NAMALWA (cell line): ENCODE measurements around the gene SLC51A.
A peak's percentile ranks its signal among the peaks of the same experiment; 100 is the strongest.
"Not testable (repeated sequence)": the region's sequence is repeated elsewhere in the genome, so short reads cannot be mapped to it uniquely, and the experiment has no call there.

Experiments
- DNase-seq: peaks from one replicate; pipeline ENCODE4 v3.0.0-alpha.2; 2015; ENCODE audit warnings: low spot score

The SLC51A gene

DNA sequence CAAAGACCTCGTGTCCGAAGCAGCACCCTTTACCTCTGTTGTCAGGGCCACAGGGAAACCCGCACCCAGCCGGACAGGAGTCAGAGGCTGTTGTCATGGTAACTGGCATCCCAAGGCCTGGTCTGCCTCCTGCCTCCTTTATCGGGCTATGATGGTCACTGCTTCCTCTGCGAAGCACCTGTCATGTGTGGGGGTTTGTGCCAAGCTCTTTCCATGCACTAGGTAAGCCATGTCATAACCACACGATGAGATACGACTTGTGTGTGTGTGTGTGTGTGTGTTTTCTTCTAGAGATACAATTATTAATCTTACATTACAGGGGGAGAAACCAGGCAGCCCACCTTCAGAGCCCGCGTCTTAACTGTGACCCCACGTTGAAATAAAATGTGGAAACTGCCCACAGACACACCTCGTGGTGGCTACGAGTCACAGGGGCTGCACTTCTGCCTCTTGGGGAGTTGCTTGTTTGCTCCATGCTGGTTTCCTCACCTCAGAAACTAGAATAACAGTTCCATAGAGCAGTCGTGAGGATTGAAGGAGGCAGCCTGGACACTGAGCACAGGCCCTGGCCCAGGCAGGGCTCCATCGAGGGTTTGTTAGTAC lies 23.1 kb upstream of the SLC51A start:
- no peak for DNase-seq

DNA sequence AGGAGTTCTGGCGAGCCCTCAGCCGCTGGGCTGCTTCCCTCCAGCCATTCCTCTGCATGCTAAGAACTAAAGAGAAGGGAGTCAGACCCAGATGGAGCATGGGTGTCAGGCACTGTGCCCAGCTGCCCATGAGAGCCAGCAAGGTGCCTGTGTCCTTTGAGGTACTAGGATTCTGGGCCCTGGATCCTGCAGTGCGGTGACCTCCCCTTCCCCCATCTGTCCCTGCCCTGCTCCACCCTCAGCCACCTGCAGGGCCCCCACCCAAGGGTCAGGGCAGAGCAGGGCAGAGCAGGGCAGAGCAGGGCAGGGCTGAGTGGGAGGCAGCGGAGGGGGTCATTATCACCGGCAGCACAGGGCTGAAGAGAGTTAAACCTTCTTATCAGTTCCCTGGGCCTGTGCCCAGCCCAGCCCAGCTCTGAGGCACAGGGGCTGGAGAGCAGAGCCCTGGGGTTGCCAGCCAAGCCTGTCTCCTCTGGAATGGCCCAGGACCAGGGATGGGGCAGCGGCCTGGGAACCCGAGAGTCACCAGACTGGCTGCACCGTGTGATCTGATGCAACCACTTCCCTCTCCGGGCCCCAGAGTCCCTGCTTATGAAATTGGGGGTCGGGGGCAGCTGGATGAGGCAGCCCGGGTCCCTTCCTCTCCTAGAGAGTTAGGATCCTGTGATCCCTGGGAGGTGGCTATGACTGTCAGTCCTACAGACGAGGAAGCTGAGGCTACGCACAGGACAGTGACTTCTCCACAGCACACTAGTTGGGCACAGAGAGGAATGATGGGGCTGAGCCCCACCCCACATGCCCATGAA lies 22.4 kb upstream of the SLC51A start:
- no peak for DNase-seq

DNA sequence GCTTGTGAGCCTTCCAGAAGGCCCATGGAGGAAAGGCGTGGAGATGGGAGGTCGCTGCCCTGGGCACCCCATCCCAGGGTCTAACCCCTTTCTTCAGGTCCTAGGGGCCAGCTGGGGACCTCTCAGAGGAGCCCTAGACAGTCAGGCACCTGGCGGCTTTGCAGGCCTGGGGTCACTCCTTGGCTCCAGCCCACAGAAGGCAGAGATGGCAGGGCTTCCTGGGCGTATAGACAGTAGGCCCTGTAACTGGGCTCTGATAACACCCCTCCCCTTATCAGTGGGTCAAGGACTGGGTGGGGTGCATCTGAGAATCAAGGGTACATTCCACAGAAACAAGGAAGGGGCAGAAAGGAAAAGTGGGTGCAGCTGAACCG lies 21.8 kb upstream of the SLC51A start:
- DNase-seq: no peak

GRCh38 chr3:196195664-196196265 lies 20.6 kb upstream of the SLC51A start:
- no peak for DNase-seq

GRCh38 chr3:196197524-196197923 lies 18.8 kb upstream of the SLC51A start:
- no peak for DNase-seq

DNA sequence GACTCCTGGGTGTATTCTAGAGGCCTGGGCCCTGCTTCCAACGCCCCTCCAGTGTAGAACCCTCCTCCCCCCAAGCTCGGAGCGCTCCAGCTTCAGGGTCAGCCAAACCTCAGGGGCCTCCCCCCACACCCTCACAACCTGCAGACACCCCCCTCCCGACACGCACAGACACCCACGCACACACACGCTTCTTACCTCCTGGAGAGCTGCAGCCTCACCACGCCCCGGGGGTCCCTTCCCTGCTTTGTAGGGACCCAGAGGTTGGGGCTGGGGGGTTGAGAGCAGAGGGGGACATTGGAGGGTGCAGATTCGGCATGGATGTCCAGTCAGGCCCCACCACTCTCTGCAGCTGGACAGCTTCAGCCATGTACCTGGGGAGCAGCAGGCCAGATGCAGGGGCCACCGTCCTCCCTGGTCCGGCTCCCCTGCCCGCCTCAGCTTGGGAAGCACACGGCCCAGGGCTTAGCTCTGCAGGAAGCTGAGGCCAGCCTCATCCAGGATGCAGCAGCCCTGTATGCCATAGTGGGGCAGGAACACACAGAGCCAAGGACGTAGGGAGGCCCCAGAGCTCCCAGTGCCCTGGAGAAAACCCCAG lies 18.2 kb upstream of the SLC51A start:
- DNase-seq: no peak

DNA sequence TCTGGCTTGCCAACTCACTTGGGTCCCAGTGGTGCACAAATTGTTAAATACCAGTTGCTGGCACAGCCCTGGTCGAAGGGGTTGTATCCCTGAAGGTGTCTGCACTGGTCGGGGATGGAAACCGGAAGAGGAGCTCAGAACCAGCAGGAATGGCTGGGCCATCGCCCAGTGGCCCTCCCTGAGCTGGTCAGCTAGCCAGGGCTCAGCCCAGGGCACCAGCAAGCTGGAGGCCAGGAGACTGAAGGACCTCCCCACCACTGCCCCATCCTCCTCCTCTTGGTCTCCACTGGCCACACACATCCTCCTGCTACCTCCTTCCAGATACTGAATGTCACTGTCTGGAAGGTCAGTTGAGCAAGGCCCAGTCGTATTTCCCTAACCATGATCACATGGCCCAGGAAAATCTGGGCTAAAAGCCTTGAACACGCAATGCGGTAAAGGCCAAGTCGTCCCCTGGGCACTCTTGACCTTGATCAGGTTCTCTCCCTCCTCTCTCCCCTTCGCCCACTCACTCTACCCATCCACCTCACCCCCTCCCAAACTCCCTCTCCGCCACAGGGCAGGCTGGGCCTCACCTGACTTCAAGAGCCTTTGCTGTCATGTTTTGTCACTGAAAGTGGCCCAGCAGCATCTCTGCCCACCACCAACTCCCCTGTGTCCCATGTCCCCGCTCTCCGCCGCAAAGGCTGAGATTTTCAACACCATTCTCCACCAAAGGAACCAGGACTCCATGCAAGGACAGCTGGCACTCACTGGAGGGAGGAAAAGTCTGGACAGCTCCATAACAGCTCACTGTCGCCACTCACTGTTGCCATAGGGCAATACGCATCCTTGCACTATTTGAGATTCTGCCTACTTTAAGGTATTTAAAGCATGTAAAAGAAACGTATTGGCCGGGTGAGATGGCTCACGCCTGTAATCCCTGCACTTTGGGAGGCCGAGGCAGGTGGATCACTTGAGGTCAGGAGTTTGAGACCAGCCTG lies 17.3 kb upstream of the SLC51A start:
- DNase-seq: no peak

DNA sequence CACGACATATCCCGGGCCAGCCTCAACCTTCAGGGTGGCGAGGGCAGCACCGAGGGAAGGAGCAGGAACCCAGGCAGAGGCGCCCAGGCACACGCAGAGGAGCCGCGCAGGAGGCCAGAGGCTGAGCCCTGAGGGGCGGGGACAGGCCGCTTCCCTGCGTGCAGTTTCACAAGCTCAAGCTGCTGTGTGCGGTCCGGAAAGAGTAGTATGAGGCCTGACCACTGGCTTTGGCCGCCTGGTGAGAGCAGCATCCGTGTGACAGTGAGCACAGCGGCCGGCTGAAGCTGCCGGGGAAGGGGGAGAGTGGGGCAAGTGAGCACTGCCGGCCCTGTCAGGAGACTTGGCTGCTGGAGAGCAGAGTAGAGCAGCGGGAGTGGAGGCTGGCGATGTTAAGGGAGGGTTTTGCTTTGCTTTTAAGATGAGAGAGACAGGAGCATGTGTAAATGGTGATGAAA lies 13.8 kb upstream of the SLC51A start:
- no peak for DNase-seq

GRCh38 chr3:196203846-196204245 lies 12.5 kb upstream of the SLC51A start:
- peak; percentile 50 for DNase-seq

GRCh38 chr3:196205442-196206205 lies 10.7 kb upstream of the SLC51A start:
- not testable (repeated sequence) for DNase-seq

DNA sequence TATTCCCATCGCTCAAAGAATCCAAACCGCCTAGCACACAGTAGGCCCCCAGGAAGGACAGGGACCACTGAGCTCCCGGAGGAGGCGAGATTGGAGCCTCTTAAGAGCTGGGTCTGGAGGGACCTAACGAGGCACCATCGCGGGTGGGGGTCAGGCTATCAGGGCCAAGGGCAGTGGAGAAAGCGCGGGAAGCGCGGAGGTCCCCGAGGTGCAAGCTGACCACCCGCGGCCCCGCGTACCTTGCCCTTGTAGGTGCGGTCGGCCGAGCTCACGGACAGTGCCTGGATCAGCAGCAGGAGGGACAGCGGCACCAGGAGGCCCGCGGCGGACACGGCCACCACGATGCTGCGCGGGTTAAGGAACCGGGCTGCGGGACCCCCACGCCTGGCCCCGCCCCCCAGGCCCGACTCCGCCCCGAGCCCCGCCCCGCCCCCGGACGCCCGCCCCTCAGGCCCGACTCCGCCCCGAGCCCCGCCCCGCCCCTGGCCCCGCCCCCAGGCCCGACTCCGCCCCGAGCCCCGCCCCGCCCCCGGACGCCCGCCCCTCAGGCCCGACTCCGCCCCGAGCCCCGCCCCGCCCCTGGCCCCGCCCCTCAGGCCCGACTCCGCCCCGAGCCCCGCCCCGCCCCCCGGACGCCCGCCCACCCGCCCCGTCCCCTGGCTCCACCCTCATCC lies 9.0 kb upstream of the SLC51A start:
- DNase-seq: no peak

- peak; percentile 81 for DNase-seq
Observed at GRCh38 chr3:196207833-196208607, 8.3 kb upstream of the SLC51A start.

DNA sequence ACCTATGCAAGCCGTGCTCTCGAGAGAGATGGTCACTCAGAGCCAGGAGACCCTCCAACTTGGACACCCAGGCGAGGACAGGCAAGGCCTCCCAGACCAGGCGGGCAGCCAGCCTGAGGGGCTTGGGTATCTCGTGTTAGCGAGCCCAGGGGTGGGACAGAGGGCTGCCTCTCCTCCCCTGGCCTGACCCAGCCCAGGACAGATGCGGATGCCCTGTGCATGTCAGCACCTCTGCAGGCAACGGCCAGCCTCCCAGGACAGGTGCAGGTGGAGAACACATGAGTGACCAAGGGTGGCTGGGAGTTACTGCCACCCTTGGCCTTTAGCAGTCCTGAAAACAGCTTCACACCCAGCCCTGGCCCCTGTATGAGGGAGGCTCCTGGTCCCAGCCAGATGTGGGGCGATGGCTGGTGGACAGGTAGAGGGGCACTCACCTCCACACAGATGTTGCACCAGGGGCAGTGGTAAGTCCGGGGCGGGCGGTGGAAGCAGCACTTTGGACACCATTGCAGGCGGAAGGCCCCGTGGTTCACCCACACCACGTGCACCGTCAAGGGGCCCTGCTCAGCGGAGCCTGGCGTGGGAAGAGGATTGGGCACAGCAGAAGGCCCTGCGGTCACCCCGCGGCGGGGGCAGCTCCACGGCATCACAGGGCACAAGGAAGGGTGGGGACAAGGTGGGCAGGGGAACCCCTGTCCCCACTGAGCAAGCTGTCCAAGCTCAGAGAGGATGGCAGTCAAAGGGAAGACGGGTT lies 7.2 kb upstream of the SLC51A start:
- no peak for DNase-seq

- not testable (repeated sequence) for DNase-seq
Observed at GRCh38 chr3:196209944-196210672, 6.2 kb upstream of the SLC51A start.

GRCh38 chr3:196210673-196211556 lies 5.4 kb upstream of the SLC51A start, which contains the start of gene ZDHHC19:
ZDHHC19 (minus strand) TSS chr3:196211400; CDS start chr3:196211315, 85 bp downstream.
- DNase-seq: no peak

- no peak for DNase-seq
Observed at GRCh38 chr3:196214783-196215441, 1.4 kb upstream of the SLC51A start.
